H1 (cell line): ENCODE measurements around the gene ALPG. TPM values are rescaled to one million over a fixed set of nuclear protein-coding genes. Genes with fewer than 3 reads are reported as not detected.

Experiments used
- CTCF ChIA-PET: fragments of 300-600 bp; sonication (Branson Sonifier 250); formaldehyde crosslinking; loops from one replicate; lab custom pipeline; 2021; ENCODE audit not compliant: partially characterized antibody; lab: Charles Lee
- POLR2A ChIA-PET: fragments of 300-600 bp; sonication (Branson Sonifier 250); formaldehyde crosslinking; loops from one replicate; lab custom pipeline; 2021; ENCODE audit warnings: inconsistent platforms; ENCODE audit not compliant: partially characterized antibody; lab: Charles Lee
- DNase-seq, 2 experiments: peaks; one replicate each; pipeline versions ENCODE4 v3.0.0 to v3.0.0-alpha.2; 2010 to 2022; ENCODE audit warnings: low spot score in 2 of 2, low read depth in 1 of 2, mixed read lengths in 1 of 2
- FAIRE-seq: peaks from 2 replicates; lab custom pipeline; 2011; peaks lifted over from hg19 to GRCh38; lab: Jason Lieb, UNC
- H2AFZ ChIP-seq: 2 replicates; pipeline ENCODE4 v1.8.1; 2012; ENCODE audit warnings: low read length, inconsistent platforms
- H2AK5ac ChIP-seq: 2 replicates; pipeline ENCODE4 v1.6.1; 2013; ENCODE audit warnings: low read depth, low read length
- H2BK120ac ChIP-seq: replicated peaks from 2 replicates; pipeline ENCODE3; 2013; ENCODE audit warnings: low read depth, low read length, inconsistent platforms
- H2BK12ac ChIP-seq: 2 replicates; pipeline ENCODE4 v1.6.1; 2013; ENCODE audit warnings: low read depth, low read length
- H2BK15ac ChIP-seq: 2 replicates; pipeline ENCODE4 v1.6.1; 2013; ENCODE audit warnings: low read length
- H2BK20ac ChIP-seq: 2 replicates; pipeline ENCODE4 v1.6.1; 2013; ENCODE audit warnings: low read length
- H2BK5ac ChIP-seq: 2 replicates; pipeline ENCODE4 v1.6.1; 2013; ENCODE audit warnings: low read depth, low read length
- H3K14ac ChIP-seq: 2 replicates; pipeline ENCODE4 v1.6.1; 2013; ENCODE audit warnings: inconsistent platforms; ENCODE audit not compliant: insufficient read length
- H3K18ac ChIP-seq: 2 replicates; pipeline ENCODE4 v1.6.1; 2013; ENCODE audit warnings: low read length; ENCODE audit errors: extremely low read depth
- H3K23ac ChIP-seq: 2 replicates; pipeline ENCODE4 v1.6.1; 2013; ENCODE audit warnings: inconsistent platforms; ENCODE audit not compliant: insufficient read length
- H3K23me2 ChIP-seq: 2 replicates; pipeline ENCODE4 v1.6.1; 2013; ENCODE audit warnings: low read depth, low read length
- H3K27ac ChIP-seq: 2 replicates; pipeline ENCODE4 v1.6.1; 2011; ENCODE audit warnings: low read depth, low read length, inconsistent platforms
- H3K27me3 ChIP-seq, 4 experiments: replicated peaks in 1 of 4; 1 replicate in 1 of 4; 2 replicates in 3 of 4; pipeline versions ENCODE4 v1.6.1 to v1.8.1; 2011 to 2013; ENCODE audit warnings: low read length in 3 of 4, mild to moderate bottlenecking in 3 of 4, inconsistent platforms in 2 of 4, mixed read lengths in 2 of 4, moderate library complexity in 1 of 4; ENCODE audit not compliant: control insufficient read depth in 3 of 4, insufficient read depth in 3 of 4; ENCODE audit errors: extremely low read depth in 1 of 4
- H3K36me3 ChIP-seq, 4 experiments: 2 replicates each; pipeline versions ENCODE4 v1.6.1 to v1.8.1; 2011 to 2013; ENCODE audit warnings: mild to moderate bottlenecking in 4 of 4, low read length in 3 of 4, moderate library complexity in 2 of 4, control low read depth in 1 of 4, inconsistent platforms in 1 of 4; ENCODE audit not compliant: insufficient read depth in 4 of 4, control insufficient read depth in 2 of 4
- H3K4ac ChIP-seq: replicated peaks from 2 replicates; pipeline ENCODE3; 2013; ENCODE audit warnings: low read length, low read depth, mixed read lengths, inconsistent platforms; ENCODE audit not compliant: insufficient read length
- H3K4me1 ChIP-seq, 4 experiments: replicated peaks in 1 of 4; 1 replicate in 1 of 4; 2 replicates in 3 of 4; pipeline versions ENCODE4 v1.6.1 to v1.8.1; 2011 to 2013; ENCODE audit warnings: low read length in 3 of 4, inconsistent platforms in 2 of 4, mixed read lengths in 1 of 4; ENCODE audit not compliant: insufficient read depth in 4 of 4, control insufficient read depth in 3 of 4
- H3K4me2 ChIP-seq, 2 experiments: 2 replicates each; pipeline versions ENCODE4 v1.6.1 to v1.8.1; 2011 to 2013; ENCODE audit warnings: low read depth in 2 of 2, low read length in 2 of 2, control low read depth in 1 of 2, inconsistent platforms in 1 of 2, mild to moderate bottlenecking in 1 of 2; ENCODE audit not compliant: insufficient read depth in 1 of 2
- H3K4me3 ChIP-seq, 4 experiments: fragments of 200-600, 300-600 bp in 1 of 4; sonication (generic), shearing (Covaris generic), sonication (Bioruptor Twin) in 1 of 4; 2 replicates each; pipeline versions ENCODE4 v1.5.1 to v1.8.1; 2011 to 2016; ENCODE audit warnings: low read length in 4 of 4, low read depth in 3 of 4, control low read depth in 2 of 4, inconsistent platforms in 2 of 4, mild to moderate bottlenecking in 2 of 4, mixed read lengths in 1 of 4, moderate library complexity in 1 of 4; ENCODE audit not compliant: insufficient read depth in 2 of 4; ENCODE audit errors: extremely low read depth in 1 of 4
- H3K56ac ChIP-seq: replicated peaks from 2 replicates; pipeline ENCODE3; 2013; ENCODE audit warnings: low read depth, mild to moderate bottlenecking, mixed read lengths, low read length, inconsistent platforms; ENCODE audit not compliant: insufficient read length
- H3K79me1 ChIP-seq: 2 replicates; pipeline ENCODE4 v1.6.1; 2013; ENCODE audit warnings: low read depth, low read length, control low read depth
- H3K79me2 ChIP-seq, 2 experiments: 2 replicates each; pipeline versions ENCODE4 v1.6.1 to v1.8.1; 2012 to 2013; ENCODE audit warnings: low read length in 2 of 2, mild to moderate bottlenecking in 2 of 2, inconsistent platforms in 1 of 2; ENCODE audit not compliant: insufficient read depth in 2 of 2, control insufficient read depth in 1 of 2
- H3K9ac ChIP-seq, 4 experiments: replicated peaks in 1 of 4; 1 replicate in 1 of 4; 2 replicates in 3 of 4; pipeline versions ENCODE4 v1.6.1 to v1.8.1; 2011 to 2013; ENCODE audit warnings: low read depth in 3 of 4, low read length in 3 of 4, control low read depth in 2 of 4, mild to moderate bottlenecking in 2 of 4, moderate library complexity in 2 of 4, inconsistent platforms in 1 of 4; ENCODE audit errors: extremely low read depth in 1 of 4
- H3K9me3 ChIP-seq, 2 experiments: 2 replicates each; pipeline versions ENCODE4 v1.6.1 to v1.8.1; 2012 to 2013; ENCODE audit warnings: mild to moderate bottlenecking in 2 of 2, moderate library complexity in 2 of 2, control low read depth in 1 of 2, inconsistent platforms in 1 of 2, low read depth in 1 of 2, low read length in 1 of 2, mixed read lengths in 1 of 2; ENCODE audit not compliant: insufficient read depth in 2 of 2
- H4K20me1 ChIP-seq, 2 experiments: replicated peaks in 1 of 2; 2 replicates each; pipeline versions ENCODE3 to v1.8.1; 2011 to 2013; ENCODE audit warnings: inconsistent platforms in 2 of 2, low read length in 2 of 2, mild to moderate bottlenecking in 1 of 2; ENCODE audit not compliant: insufficient read depth in 2 of 2, control insufficient read depth in 1 of 2
- H4K5ac ChIP-seq: 2 replicates; pipeline ENCODE4 v1.6.1; 2013; ENCODE audit warnings: low read length, low read depth, mixed read lengths, inconsistent platforms; ENCODE audit not compliant: insufficient read length
- H4K8ac ChIP-seq: 2 replicates; pipeline ENCODE4 v1.8.0; 2013; ENCODE audit warnings: mild to moderate bottlenecking, moderate library complexity, low read length, inconsistent platforms; ENCODE audit not compliant: insufficient read depth; ENCODE audit errors: extremely low read depth
- H4K91ac ChIP-seq: replicated peaks from 2 replicates; pipeline ENCODE3; 2013; ENCODE audit warnings: low read length, mixed read lengths, inconsistent platforms; ENCODE audit not compliant: insufficient read length
- CTCF ChIP-seq, 3 experiments: IDR thresholded peaks; 1 replicate in 2 of 3; 2 replicates in 1 of 3; pipeline versions ENCODE4 v1.5.1 to v1.6.1; 2011; ENCODE audit warnings: low read length in 3 of 3, mild to moderate bottlenecking in 3 of 3, inconsistent platforms in 2 of 3, low read depth in 1 of 3, moderate library complexity in 1 of 3; ENCODE audit not compliant: insufficient read depth in 1 of 3; ENCODE audit errors: control extremely low read depth in 1 of 3
- FOSL1 ChIP-seq: IDR thresholded peaks from 2 replicates; pipeline ENCODE4 v1.6.1; 2011; ENCODE audit warnings: mild to moderate bottlenecking, low read depth, low read length, moderate library complexity; ENCODE audit not compliant: insufficient read depth
- GTF2F1 ChIP-seq: IDR thresholded peaks from 2 replicates; pipeline ENCODE4 v1.6.1; 2012; ENCODE audit warnings: low read depth, low read length, improper control_type of control experiment, borderline replicate concordance
- NRF1 ChIP-seq: IDR thresholded peaks from 2 replicates; pipeline ENCODE4 v1.6.1; 2011; ENCODE audit warnings: mild to moderate bottlenecking, low read depth, low read length, improper control_type of control experiment
- POU5F1 ChIP-seq: IDR thresholded peaks from 2 replicates; pipeline ENCODE4 v1.6.1; 2011; ENCODE audit warnings: low read depth, mild to moderate bottlenecking, low read length, moderate library complexity
- RFX5 ChIP-seq: IDR thresholded peaks from 2 replicates; pipeline ENCODE4 v1.6.1; 2011; ENCODE audit warnings: low read depth, low read length, improper control_type of control experiment, borderline replicate concordance
- SUZ12 ChIP-seq: fragments of 200-600 bp; sonication (generic); IDR thresholded peaks from 2 replicates; pipeline ENCODE4 v1.6.1; 2012; ENCODE audit warnings: mild to moderate bottlenecking, inconsistent platforms, low read length, moderate library complexity, mixed read lengths
- TEAD4 ChIP-seq: IDR thresholded peaks from 2 replicates; pipeline ENCODE4 v1.6.1; 2012; ENCODE audit warnings: low read depth, low read length, inconsistent platforms, mixed read lengths
- WGBS, 2 experiments: shearing (Covaris generic) in 1 of 2; methylation state at CpG; one replicate each; pipeline versions ENCODE4 v1.1.6 to v1.1.7; 2013 to 2015; ENCODE audit warnings: low lambda C conversion rate in 2 of 2, mixed read lengths in 2 of 2, inconsistent platforms in 1 of 2, low coverage in 1 of 2, missing lambda C conversion rate in 1 of 2; ENCODE audit not compliant: insufficient replicate concordance in 2 of 2, insufficient coverage in 1 of 2, insufficient read length in 1 of 2; ENCODE audit errors: extremely low coverage in 1 of 2, missing lambda C conversion rate in 1 of 2; 5-methylcytosine and 5-hydroxymethylcytosine counted together
- polyA plus RNA-seq, 7 experiments: library from polyadenylated mRNA; depleted of rRNA in 3 of 7; stranded (reverse) in 5 of 7; unstranded in 2 of 7; fragments of >200 nt in 5 of 7; fragments of 200-250 nt in 2 of 7; gene quantifications; 1 replicate in 5 of 7; 2 replicates in 1 of 7; 4 replicates in 1 of 7; pipeline versions ENCODE4 v1.2.1 to v1.2.3, GENCODE V29; 2011 to 2013; ENCODE audit warnings: missing spikeins in 2 of 7, mixed read lengths in 2 of 7
- total RNA-seq: library from RNA; stranded (reverse); fragmentation: NEBNext Ultra II Directional; extraction: Animal tissue kit (Norgen Biotek cat#: 25700); gene quantifications from 2 replicates; pipeline ENCODE4 v1.2.1, GENCODE V29; 2021

Gene ALPG
- total and polyA plus RNA-seq, 2 of the 8 experiments (the other 6 are each of a cell fraction or from before 2014, with no cell fraction given), result 0.56 to 2.1 TPM

GRCh38 chr2:232419245-232420072, 12.8 kb downstream of the ALPG start:
- H3K9ac ChIP-seq, result peak overlapping the region; percentile 46 to 67 (median 59); a peak in 6 of 7 replicates
- H3K56ac ChIP-seq, result peak overlapping the region; percentile 38
- H3K23ac ChIP-seq, result no peak overlapping the region
- no peak overlapping the region for H3K27ac ChIP-seq
- H2BK20ac ChIP-seq, result peak overlapping the region; percentile 34; the same call in 1 of the 2 replicates
- H2BK12ac ChIP-seq, result peak overlapping the region; percentile 98; the same call in 1 of the 2 replicates
- peak overlapping the region; percentile 70 for H2BK120ac ChIP-seq
- peak overlapping the region; percentile 71 for H3K4ac ChIP-seq
- no peak overlapping the region for H3K14ac ChIP-seq
- CTCF ChIA-PET, result interaction anchor here (0.7 to 9.8 kb wide), 14 partner anchors 9 to 393 kb away, joined by 3 to 80 read pairs (median 6); partner anchors contain the start of gene PRSS56
- peaks cover 4% of the 10 kb centered on the region for H3K79me1 ChIP-seq
- peak overlapping the region; percentile 87 for H4K8ac ChIP-seq
- H2AK5ac ChIP-seq, result no peak overlapping the region
- peaks cover 23% of the 10 kb centered on the region; the same call in 1 of the 2 replicates for H3K23me2 ChIP-seq
- 2% methylated on average over 70 of the region's 79 CpGs; no CpG with 5 or more reads in 1 of the 2 experiments for WGBS, 2 experiments
- DNase-seq (peak in 1 of 2 experiments; percentile 72), FAIRE-seq (no peak)
- H2AFZ ChIP-seq, result no peak overlapping the region
- H3K27me3 ChIP-seq, result peaks cover 12 to 40% (median 36%) of the 10 kb centered on the region in 4 experiments
- H3K79me2 ChIP-seq, result peaks cover 0 to 44% of the 10 kb centered on the region in 2 experiments; a peak in 2 of 4 replicates
- H4K5ac ChIP-seq, result peak overlapping the region; percentile 73
- H2BK5ac ChIP-seq, result peak overlapping the region; percentile 89; the same call in 1 of the 2 replicates
- peaks cover 4 to 39% (median 28%) of the 10 kb centered on the region in 4 experiments for H3K4me1 ChIP-seq
- no peak overlapping the region; the same call in 1 of the 2 replicates for H2BK15ac ChIP-seq
- peak overlapping the region; percentile 90 for H3K18ac ChIP-seq
- H3K4me3 ChIP-seq, result peak overlapping the region; percentile 69 to 95 (median 76)
- peak overlapping the region; percentile 77 to 88 for H3K4me2 ChIP-seq
- POLR2A ChIA-PET, result interaction anchor here (0.7 to 7.0 kb wide), 14 partner anchors 8 to 94 kb away, joined by 3 to 57 read pairs (median 4); partner anchors contain the start of gene ALPG
- no peaks in the 10 kb centered on the region for H3K9me3 ChIP-seq
- peaks cover 5 to 13% of the 10 kb centered on the region in 2 experiments for H4K20me1 ChIP-seq
- H3K36me3 ChIP-seq, result peaks cover 8 to 55% (median 32%) of the 10 kb centered on the region in 4 experiments
- H4K91ac ChIP-seq, result peak overlapping the region; percentile 81
- TF ChIP-seq GTF2F1 (no peak), NRF1 (no peak), CTCF (IDR thresholded peaks at IDR 0.05; ENCODE audit: control extremely low read depth in 1 of 3, insufficient read depth in 1 of 3, low read depth in 1 of 3, low read length in 3 of 3) (no peak), FOSL1 (no peak), RFX5 (no peak), SUZ12 (peak; percentile 52), POU5F1 (no peak), TEAD4 (no peak; the same call in 1 of the 2 replicates)
